Activated CD4-positive, alpha-beta T cell treated with anti-CD3 and anti-CD28 coated beads, Interleukin-2, amount 50 U/mL, for 24 hours (primary cell): ENCODE measurements around the gene IGSF9B.

ENCODE experiments used
- DNase-seq, 2 donors: peaks; one replicate each; pipeline ENCODE4 v3.0.0-alpha.2; 2020; ENCODE audit warnings: low read depth in 1 of 2, low spot score in 1 of 2

The IGSF9B gene

DNA sequence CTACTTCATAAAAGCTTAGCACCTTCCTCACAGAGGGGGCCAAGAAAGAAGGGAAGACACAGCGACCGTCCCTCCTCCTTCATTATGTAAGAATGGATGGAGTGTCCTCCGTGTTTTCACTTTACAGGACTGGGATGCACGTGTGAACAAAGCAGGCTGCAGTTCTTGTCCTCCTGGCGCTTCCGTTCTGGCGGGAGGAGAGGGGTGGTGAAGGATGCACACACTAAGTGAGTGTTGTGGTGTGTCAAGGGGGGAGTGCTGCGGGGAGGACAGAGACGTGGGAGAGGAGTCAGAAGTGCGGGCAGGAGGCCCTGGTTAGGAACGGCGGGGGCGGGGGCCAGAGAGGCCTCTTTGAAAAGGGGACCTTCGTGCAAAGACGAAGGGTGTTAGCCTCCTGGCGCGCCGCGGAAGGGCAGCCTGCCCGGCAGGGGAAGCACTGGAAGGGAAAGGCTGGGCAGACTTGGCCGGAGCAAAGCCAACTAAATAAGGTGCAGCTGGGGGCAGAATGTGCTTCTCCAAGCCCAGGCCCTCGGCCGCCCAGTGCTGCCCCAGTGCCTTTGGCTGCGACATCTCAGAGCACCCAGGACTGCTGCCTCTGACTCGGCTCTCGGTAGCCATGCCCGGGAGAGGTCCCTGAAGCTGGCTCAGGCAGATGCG, 27.0 kb upstream of the IGSF9B start:
- no peak for DNase-seq

- no peak for DNase-seq
Measured at GRCh38 chr11:133982876-133983275, 26.1 kb upstream of the IGSF9B start.

GRCh38 chr11:133982151-133982550, 25.4 kb upstream of the IGSF9B start:
- no peak for DNase-seq

GRCh38 chr11:133981156-133981555, 24.4 kb upstream of the IGSF9B start:
- DNase-seq, result no peak

DNA sequence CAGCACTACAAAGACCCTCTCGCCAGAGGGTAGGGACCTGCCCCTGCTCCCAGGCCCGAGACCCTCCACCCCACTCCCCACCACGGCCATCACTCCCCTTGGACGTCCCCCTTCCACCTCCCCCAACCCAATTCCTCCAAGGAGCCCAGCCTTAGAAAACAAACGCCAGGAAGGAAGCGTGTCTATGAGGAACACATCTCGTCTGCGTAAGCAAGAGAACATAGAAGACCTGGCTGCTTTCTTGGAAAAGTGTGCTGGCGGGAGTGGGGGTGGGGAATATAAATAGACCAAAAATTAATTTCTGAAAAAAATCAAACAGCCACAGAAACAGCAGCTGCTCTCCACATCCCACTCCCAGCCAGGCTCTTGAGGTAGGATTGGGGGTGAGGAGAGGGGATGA, 23.9 kb upstream of the IGSF9B start:
- DNase-seq, result no peak

DNA sequence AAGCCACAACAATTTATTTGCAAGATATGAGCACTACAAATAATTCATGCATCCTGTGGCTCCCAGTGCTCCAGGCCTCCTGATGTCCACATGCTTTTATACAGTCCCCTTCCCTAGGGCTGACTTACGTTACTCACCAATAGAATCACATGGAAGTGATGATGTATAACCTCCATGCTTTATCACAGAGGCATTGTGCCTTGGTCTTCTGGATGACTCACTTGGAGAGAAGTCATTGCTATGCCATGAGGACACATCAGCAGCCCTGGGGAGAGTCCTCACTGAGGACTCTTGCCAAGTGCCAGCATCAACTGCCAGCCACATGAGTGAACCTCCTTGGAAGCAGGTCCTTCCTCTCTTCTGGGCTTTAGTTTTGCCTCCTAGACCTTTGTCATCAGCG, 22.0 kb upstream of the IGSF9B start:
- no peak for DNase-seq

DNA sequence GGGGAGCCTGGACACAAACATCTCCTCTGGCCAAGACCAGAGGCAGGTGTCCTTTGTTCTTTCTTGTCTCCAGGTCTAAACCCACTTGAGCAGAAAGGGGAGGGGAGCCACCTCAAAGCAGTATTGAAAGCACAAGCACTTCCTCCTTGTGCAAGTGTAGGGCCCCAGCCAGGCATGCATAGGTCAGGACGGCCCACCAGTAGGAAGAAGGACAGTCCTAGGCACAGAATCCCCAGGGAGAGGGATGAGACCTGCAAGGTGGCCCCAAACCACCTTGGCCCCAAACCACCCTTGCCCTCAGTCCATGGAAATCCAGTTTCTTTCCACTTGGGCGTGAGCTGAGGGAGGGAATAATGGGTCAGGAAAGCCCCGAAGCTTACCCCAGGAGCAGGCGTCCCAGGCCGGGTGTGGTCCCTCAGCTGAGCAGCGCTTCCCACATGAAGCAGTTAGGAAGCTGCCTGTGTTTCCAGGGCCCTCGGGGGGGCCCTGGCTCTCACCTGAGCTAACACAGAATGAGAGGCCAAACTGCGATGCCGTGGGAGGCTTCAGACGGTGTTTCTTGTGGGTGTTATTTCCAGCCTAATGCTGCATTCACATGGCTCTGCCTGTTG, 20.4 kb upstream of the IGSF9B start:
- no peak for DNase-seq

DNA sequence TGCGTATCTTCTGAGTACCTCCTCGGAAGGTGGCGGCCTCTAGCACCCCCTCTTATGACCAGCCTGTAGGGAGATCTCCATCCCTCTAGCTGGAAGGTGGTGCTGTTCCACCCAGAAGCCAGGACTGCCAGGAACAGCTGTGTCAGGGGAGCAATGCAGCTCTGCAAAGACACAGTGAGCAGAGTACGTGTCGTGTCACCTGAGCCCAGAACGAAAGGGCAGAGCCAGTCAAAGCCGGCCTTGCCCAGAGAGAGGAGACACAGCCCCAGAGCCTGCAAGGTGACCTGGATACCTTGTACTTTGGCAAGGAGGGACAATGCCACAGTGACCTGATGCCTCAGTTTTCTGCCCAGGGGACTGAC, 18.7 kb upstream of the IGSF9B start:
- DNase-seq, result no peak

DNA sequence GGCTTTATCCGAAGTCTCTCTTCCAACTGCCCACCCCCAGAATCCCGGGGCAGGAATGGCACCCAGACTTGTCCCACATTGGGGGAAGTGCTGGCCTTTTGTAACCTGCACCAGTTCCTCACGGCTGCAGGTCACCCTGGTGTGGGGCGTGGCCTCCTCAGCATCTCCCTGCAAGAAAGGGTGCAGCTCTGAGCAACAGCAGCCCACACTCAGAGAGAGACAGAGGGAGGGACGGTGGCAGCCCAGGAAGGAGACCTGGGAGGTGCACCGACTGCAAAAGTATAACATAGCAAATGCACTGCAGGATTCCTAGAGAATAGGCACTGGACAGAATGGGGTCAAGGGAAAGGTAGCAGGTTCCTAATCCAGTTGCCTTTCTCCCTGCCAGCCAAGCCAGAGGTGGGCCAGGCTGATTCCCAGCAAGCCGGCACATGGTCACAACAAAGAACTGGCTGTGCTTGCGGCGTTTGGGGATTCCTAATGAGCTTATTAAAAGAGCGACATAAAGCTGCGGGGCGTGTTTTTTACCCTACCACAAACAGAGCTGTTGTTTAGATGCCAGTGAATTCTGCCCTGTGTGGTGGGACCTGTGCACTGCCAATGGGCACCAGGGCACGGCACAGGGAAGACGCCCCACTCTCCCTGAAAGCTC, 18.2 kb upstream of the IGSF9B start:
- no peak for DNase-seq

- DNase-seq, result no peak
Measured at GRCh38 chr11:133971881-133972280, 15.1 kb upstream of the IGSF9B start.

DNA sequence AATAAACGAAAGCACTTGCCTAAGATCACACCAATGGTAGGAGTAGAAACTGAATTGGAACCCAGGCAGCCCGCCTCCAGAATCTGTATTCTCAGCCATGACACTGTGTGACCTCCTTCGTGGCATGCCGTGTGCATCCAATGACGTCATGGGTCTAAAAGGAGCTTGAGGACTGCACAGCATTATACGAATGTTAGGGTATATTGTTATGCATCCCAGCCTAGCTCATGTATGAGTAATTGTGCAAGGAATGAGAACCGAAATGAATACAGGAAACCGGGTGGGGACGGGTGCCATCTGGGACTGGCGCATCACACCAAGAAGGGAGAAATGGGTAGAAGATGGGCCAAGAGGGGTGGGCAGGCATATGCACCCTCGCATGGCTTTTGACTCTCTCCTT, 12.3 kb upstream of the IGSF9B start:
- DNase-seq, result no peak

DNA sequence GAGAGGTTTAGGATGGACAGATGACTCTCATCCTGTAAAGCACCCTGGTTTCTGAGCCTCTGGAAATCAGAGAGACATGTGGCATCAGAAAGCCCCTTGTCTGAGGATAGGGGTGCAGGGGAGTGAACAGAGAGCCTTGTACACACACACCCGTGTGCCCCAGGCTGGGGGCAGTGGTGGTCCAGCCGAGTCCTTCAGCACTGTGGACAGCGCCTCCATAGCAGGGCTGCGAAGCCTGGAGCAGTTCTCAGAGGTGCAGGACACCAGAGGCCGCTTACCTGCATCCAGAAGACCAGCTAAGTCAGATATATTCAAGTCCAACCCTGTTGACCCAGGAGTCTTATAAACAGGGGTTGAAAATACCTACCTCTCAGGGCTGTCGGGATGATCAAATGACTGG, 11.5 kb upstream of the IGSF9B start:
- DNase-seq, result no peak

DNA sequence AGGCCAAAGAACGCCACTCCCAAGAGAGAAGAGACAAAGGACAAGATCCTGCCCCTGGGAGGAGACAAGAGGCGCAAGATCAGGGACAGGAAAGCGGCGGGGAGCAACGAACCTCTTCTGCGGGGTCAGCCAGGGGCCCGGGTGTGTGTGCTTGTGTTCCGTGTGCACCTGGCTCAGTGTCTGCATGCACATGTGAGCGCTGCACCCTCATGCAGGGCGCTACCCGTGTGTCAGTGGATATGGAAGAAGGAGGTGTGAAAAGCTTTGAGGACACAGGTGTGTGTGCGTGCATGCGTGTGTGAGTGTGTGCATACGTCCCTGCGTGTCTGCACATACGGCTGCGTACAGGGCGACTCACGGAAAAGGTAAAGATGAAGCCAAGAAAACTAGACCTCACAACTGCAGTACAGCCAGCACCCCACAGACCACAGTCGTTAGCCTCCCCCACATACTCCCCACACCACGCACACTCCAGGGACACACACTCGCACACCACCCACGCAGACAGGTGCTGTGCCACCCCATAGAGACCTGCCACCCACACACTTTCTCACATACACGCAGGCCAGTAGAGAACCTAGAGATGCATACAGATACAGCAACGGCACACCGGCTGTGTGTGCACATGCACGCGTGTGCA, 11.0 kb upstream of the IGSF9B start:
- no peak for DNase-seq

DNA sequence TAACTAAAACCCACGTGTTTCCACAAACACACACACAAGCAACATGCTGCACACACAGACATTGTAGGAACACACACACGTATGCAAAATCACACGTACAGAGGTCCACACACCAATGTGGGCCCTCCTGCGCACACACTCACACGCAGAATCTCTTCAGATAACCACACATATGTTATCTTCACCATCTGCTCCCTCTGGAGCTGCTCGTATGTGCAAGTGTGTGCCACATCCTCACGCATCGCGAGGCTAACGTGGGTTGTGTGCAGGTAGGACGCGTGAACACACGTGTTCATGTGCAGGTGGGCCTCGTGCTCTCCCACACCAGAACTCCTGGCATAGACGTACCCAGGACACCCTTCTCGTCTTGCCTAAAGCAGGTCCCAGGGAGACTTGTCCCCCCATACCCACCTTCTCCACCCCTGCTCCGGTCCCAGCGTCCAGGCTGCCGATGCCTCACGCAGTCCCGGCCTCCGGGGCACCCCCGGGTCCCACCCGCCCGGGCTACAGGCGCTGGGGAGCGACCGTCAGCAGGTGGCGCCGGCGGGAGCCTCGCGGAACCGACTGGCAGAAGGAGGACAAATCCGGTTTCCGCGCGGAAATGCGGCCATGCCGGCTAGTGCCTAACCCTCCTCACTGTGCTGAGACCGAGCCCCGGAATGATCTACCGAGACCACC, 10.3 kb upstream of the IGSF9B start:
- DNase-seq, result peak; percentile 43 to 52

GRCh38 chr11:133966172-133966651, 9.4 kb upstream of the IGSF9B start:
- no peak for DNase-seq

- no peak for DNase-seq
Measured at GRCh38 chr11:133965031-133965601, 8.3 kb upstream of the IGSF9B start.

- no peak for DNase-seq
Measured at GRCh38 chr11:133964356-133964755, 7.6 kb upstream of the IGSF9B start.

DNA sequence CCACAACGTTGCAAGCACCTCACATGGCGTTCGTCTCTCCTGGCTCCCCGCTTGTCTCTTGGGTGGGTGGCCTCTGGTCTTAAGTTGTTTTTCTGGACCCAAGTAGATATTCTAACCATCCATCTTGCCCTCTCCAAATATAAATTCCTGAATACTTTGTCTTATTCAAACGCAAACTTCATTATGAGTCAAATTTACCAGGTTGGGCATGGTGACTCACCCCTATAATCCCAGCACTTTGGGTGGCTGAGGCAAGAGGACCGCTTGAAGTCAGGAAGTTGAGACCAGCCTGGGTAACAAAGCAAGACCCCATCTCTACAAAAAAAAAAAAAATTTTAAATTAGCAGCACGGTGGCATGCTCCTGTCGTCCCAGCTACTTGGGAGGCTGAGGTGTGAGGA, 5.1 kb upstream of the IGSF9B start:
- no peak for DNase-seq

DNA sequence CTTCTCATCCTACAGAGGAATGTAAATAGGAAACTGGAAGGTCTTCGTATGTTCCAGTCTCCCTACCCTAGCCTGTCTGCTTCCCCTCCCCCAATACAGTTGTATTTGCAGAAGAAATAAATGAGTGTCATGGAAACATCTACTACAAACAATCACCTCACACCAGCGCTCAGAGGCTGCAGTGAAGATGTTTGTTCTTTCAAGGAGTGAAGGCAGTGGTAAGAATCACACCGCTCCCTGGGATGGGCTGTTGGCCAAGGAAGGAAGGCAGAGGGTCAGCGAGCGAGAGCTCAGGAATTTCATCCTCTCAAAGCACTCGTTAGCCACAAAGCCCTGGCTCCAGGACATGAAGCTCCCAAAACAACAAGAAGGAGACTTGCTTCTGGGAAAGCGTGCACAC, 1.1 kb upstream of the IGSF9B start:
- no peak for DNase-seq

GRCh38 chr11:133955945-133956421, 785 bp downstream of the IGSF9B start:
- no peak for DNase-seq
